GM19468 (cell line): Measurements from ENCODE around the gene TADA1.
A peak's percentile ranks its signal among the peaks of the same experiment; 100 is the strongest.

Experiments used
- ATAC-seq: cut with Tn5 transposase; IDR thresholded peaks from one replicate; pipeline ENCODE4 v1.9.1; 2021; ENCODE audit warnings: mild to moderate bottlenecking, moderate library complexity, moderate number of reproducible peaks; ENCODE audit not compliant: unreplicated experiment; ENCODE audit errors: extremely low read depth

The TADA1 gene

GRCh38 chr1:166875734-166876539 is at the start of gene TADA1:
TSS of gene TADA1 (minus strand) at chr1:166876264. CDS start at chr1:166876233, 31 bp downstream.
- ATAC-seq = peak; percentile 80

GRCh38 chr1:166924823-166925541 is 48.9 kb upstream of the TADA1 start:
- peak; percentile 56 for ATAC-seq

- no peak for ATAC-seq
Observed at GRCh38 chr1:166920561-166921475, 44.8 kb upstream of the TADA1 start.

GRCh38 chr1:166918956-166919316 is 42.9 kb upstream of the TADA1 start:
- no peak for ATAC-seq

GRCh38 chr1:166918088-166918955 is 42.3 kb upstream of the TADA1 start:
- no peak for ATAC-seq

GRCh38 chr1:166915941-166916340 is 39.9 kb upstream of the TADA1 start:
- ATAC-seq = no peak

GRCh38 chr1:166915042-166915441 is 39.0 kb upstream of the TADA1 start:
- ATAC-seq = no peak

GRCh38 chr1:166914111-166914510 is 38.0 kb upstream of the TADA1 start:
- no peak for ATAC-seq

GRCh38 chr1:166911624-166912023 is 35.6 kb upstream of the TADA1 start:
- ATAC-seq = no peak

GRCh38 chr1:166910396-166910994 is 34.4 kb upstream of the TADA1 start:
- peak; percentile 90 for ATAC-seq

GRCh38 chr1:166908942-166909341 is 32.9 kb upstream of the TADA1 start:
- ATAC-seq = no peak

GRCh38 chr1:166907763-166908162 is 31.7 kb upstream of the TADA1 start:
- ATAC-seq = no peak

GRCh38 chr1:166907051-166907450 is 31.0 kb upstream of the TADA1 start:
- ATAC-seq = no peak

GRCh38 chr1:166906647-166907046 is 30.6 kb upstream of the TADA1 start:
- ATAC-seq = no peak

- ATAC-seq = no peak
Observed at GRCh38 chr1:166905900-166906299, 29.8 kb upstream of the TADA1 start.

- ATAC-seq = no peak
Observed at GRCh38 chr1:166905136-166905535, 29.1 kb upstream of the TADA1 start.

- no peak for ATAC-seq
Observed at GRCh38 chr1:166903232-166903631, 27.2 kb upstream of the TADA1 start.

GRCh38 chr1:166902279-166902678 is 26.2 kb upstream of the TADA1 start:
- no peak for ATAC-seq

GRCh38 chr1:166900987-166901386 is 24.9 kb upstream of the TADA1 start:
- ATAC-seq = no peak
